HG03521 (cell line): ENCODE measurements around the gene FRMD3.
"Not testable (repeated sequence)": the region's sequence is repeated elsewhere in the genome, so short reads cannot be mapped to it uniquely, and the experiment has no call there.

Source experiments
- ATAC-seq: cut with Tn5 transposase; IDR thresholded peaks from one replicate; pipeline ENCODE4 v1.9.1; 2021; ENCODE audit warnings: mild to moderate bottlenecking, moderate library complexity; ENCODE audit not compliant: unreplicated experiment

Gene FRMD3

GRCh38 chr9:83526211-83526610 is 12.0 kb downstream of the FRMD3 start:
- ATAC-seq, result no peak

GRCh38 chr9:83523684-83524083 is 14.5 kb downstream of the FRMD3 start:
- ATAC-seq, result no peak

- no peak for ATAC-seq
Measured at GRCh38 chr9:83521411-83521810, 16.8 kb downstream of the FRMD3 start.

GRCh38 chr9:83521011-83521410 is 17.2 kb downstream of the FRMD3 start:
- no peak for ATAC-seq

GRCh38 chr9:83520292-83520691 is 17.9 kb downstream of the FRMD3 start:
- no peak for ATAC-seq

GRCh38 chr9:83517980-83518379 is 20.2 kb downstream of the FRMD3 start:
- not testable (repeated sequence) for ATAC-seq

- no peak for ATAC-seq
Measured at GRCh38 chr9:83514767-83515166, 23.4 kb downstream of the FRMD3 start.

- no peak for ATAC-seq
Measured at GRCh38 chr9:83512621-83513020, 25.6 kb downstream of the FRMD3 start.

GRCh38 chr9:83511051-83511450 is 27.1 kb downstream of the FRMD3 start:
- ATAC-seq, result peak; percentile 92

- ATAC-seq, result no peak
Measured at GRCh38 chr9:83509402-83509801, 28.8 kb downstream of the FRMD3 start.

GRCh38 chr9:83508067-83508466 is 30.1 kb downstream of the FRMD3 start:
- ATAC-seq, result no peak

GRCh38 chr9:83505282-83505681 is 32.9 kb downstream of the FRMD3 start:
- no peak for ATAC-seq

- ATAC-seq, result no peak
Measured at GRCh38 chr9:83503866-83504265, 34.3 kb downstream of the FRMD3 start.

- ATAC-seq, result no peak
Measured at GRCh38 chr9:83501565-83501964, 36.6 kb downstream of the FRMD3 start.

- ATAC-seq, result no peak
Measured at GRCh38 chr9:83497441-83497840, 40.8 kb downstream of the FRMD3 start.

- ATAC-seq, result no peak
Measured at GRCh38 chr9:83491995-83492394, 46.2 kb downstream of the FRMD3 start.

- no peak for ATAC-seq
Measured at GRCh38 chr9:83491413-83491812, 46.8 kb downstream of the FRMD3 start.

- ATAC-seq, result no peak
Measured at GRCh38 chr9:83489961-83490360, 48.2 kb downstream of the FRMD3 start.

- no peak for ATAC-seq
Measured at GRCh38 chr9:83484990-83485389, 53.2 kb downstream of the FRMD3 start.

- no peak for ATAC-seq
Measured at GRCh38 chr9:83483223-83483622, 55.0 kb downstream of the FRMD3 start.

- no peak for ATAC-seq
Measured at GRCh38 chr9:83479765-83480164, 58.4 kb downstream of the FRMD3 start.

- ATAC-seq, result no peak
Measured at GRCh38 chr9:83477571-83477970, 60.6 kb downstream of the FRMD3 start.

GRCh38 chr9:83477120-83477519 is 61.1 kb downstream of the FRMD3 start:
- no peak for ATAC-seq

- no peak for ATAC-seq
Measured at GRCh38 chr9:83476513-83476912, 61.7 kb downstream of the FRMD3 start.
